PFSK-1 (cell line): Measurements from ENCODE around the gene ZGPAT.

ENCODE experiments used
- FOXP2 ChIP-seq: optimal IDR thresholded peaks from 2 replicates; pipeline ENCODE3; 2011; ENCODE audit warnings: borderline replicate concordance, control low read depth, inconsistent platforms; ENCODE audit not compliant: insufficient read depth; ENCODE audit errors: extremely low read length, extremely low read depth
- POLR2AphosphoS5 ChIP-seq: IDR thresholded peaks from 2 replicates; pipeline ENCODE4 v1.6.1; 2012; ENCODE audit warnings: low read depth, mild to moderate bottlenecking, control low read depth, low read length, moderate library complexity
- SIN3A ChIP-seq: IDR thresholded peaks from 2 replicates; pipeline ENCODE4 v1.6.1; 2012; ENCODE audit warnings: mild to moderate bottlenecking, low read length, moderate library complexity, borderline replicate concordance; ENCODE audit not compliant: insufficient read depth
- TAF1 ChIP-seq: IDR thresholded peaks from 2 replicates; pipeline ENCODE4 v1.6.1; 2012; ENCODE audit warnings: low read length, control low read depth, borderline replicate concordance; ENCODE audit not compliant: insufficient read depth
- TF ChIP-seq, protein P1 (sequence below), 2 experiments: IDR thresholded peaks; 2 replicates each; pipeline versions ENCODE4 v1.6.1 to v1.8.0; 2011 to 2012; ENCODE audit warnings: low read depth in 2 of 2, low read length in 2 of 2, control low read depth in 1 of 2, inconsistent platforms in 1 of 2, mild to moderate bottlenecking in 1 of 2, moderate library complexity in 1 of 2; ENCODE audit not compliant: insufficient read depth in 1 of 2

Gene ZGPAT

DNA sequence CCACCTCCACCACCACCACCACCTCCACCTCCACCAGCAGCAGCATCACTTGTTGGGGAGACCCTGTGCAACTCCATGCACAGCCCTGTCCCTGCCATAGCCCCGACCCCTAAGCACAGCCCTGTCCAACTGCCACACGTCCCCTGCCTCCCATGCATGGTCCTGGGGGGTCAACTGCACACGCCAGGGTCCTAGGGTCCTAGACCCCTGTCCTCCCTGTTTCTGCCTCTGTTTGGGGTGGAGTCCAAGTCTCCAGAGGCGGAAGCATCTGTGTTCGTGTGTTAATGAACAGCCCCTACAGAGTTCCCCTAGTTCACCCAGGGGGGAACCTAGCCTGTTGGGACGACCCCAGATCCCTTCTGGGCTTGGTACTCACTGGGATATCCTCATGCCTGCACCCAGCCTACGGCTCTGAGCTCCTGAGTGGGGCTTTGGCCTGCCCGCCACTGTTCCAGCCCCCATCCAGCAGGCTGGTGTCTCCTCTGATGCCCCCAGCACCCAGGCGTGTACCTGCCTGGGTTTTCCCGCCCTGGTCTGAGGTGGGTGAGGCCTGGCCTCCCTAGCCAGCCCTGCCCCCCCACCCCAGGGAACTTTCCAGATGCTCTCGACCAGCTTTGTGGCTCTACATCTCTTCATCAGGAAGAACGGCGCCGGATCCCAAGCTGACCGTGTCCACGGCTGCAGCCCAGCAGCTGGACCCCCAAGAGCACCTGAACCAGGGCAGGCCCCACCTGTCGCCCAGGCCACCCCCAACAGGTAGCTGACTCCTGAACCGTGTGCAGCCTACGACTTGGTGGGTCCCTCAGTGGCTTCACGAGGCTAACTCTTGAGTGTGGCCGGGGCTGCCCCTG lies 13.9 kb upstream of the ZGPAT start:
- TF ChIP-seq SIN3A: no peak
- no peak for TF ChIP-seq TAF1
- no peak for TF ChIP-seq POLR2AphosphoS5
- TF ChIP-seq, protein P1, sequence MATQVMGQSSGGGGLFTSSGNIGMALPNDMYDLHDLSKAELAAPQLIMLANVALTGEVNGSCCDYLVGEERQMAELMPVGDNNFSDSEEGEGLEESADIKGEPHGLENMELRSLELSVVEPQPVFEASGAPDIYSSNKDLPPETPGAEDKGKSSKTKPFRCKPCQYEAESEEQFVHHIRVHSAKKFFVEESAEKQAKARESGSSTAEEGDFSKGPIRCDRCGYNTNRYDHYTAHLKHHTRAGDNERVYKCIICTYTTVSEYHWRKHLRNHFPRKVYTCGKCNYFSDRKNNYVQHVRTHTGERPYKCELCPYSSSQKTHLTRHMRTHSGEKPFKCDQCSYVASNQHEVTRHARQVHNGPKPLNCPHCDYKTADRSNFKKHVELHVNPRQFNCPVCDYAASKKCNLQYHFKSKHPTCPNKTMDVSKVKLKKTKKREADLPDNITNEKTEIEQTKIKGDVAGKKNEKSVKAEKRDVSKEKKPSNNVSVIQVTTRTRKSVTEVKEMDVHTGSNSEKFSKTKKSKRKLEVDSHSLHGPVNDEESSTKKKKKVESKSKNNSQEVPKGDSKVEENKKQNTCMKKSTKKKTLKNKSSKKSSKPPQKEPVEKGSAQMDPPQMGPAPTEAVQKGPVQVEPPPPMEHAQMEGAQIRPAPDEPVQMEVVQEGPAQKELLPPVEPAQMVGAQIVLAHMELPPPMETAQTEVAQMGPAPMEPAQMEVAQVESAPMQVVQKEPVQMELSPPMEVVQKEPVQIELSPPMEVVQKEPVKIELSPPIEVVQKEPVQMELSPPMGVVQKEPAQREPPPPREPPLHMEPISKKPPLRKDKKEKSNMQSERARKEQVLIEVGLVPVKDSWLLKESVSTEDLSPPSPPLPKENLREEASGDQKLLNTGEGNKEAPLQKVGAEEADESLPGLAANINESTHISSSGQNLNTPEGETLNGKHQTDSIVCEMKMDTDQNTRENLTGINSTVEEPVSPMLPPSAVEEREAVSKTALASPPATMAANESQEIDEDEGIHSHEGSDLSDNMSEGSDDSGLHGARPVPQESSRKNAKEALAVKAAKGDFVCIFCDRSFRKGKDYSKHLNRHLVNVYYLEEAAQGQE (IDR thresholded peaks at IDR 0.05; ENCODE audit: insufficient read depth in 1 of 2, low read depth in 2 of 2, low read length in 2 of 2): no peak
- TF ChIP-seq FOXP2: no peak

DNA sequence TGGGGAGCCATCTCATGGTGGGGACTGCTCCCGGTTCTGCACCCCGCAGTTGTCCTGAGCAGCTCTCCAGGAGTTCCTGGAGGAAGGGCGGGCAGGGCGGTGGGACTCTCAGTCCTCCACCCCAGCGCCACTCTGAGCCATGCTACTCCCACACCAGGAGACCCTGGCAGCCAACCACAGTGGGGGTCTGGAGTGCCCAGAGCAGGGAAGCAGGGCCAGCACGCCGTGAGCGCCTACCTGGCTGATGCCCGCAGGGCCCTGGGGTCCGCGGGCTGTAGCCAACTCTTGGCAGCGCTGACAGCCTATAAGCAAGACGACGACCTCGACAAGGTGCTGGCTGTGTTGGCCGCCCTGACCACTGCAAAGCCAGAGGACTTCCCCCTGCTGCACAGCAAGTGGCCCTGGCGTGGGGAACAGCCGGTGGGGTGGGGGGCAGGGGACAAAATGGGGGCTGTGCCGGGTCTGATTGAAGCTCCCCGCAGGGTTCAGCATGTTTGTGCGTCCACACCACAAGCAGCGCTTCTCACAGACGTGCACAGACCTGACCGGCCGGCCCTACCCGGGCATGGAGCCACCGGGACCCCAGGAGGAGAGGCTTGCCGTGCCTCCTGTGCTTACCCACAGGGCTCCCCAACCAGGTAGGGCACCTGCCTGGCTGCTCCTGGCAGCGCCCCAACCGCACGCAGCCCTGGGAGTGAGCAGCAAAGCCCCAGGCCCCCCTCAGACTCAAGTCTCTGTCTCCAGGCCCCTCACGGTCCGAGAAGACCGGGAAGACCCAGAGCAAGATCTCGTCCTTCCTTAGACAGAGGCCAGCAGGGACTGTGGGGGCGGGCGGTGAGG lies 13.0 kb upstream of the ZGPAT start:
- TF ChIP-seq TAF1: no peak
- TF ChIP-seq POLR2AphosphoS5: 0 out of 2 replicates have a peak, but pooled peaks have one; percentile 17

DNA sequence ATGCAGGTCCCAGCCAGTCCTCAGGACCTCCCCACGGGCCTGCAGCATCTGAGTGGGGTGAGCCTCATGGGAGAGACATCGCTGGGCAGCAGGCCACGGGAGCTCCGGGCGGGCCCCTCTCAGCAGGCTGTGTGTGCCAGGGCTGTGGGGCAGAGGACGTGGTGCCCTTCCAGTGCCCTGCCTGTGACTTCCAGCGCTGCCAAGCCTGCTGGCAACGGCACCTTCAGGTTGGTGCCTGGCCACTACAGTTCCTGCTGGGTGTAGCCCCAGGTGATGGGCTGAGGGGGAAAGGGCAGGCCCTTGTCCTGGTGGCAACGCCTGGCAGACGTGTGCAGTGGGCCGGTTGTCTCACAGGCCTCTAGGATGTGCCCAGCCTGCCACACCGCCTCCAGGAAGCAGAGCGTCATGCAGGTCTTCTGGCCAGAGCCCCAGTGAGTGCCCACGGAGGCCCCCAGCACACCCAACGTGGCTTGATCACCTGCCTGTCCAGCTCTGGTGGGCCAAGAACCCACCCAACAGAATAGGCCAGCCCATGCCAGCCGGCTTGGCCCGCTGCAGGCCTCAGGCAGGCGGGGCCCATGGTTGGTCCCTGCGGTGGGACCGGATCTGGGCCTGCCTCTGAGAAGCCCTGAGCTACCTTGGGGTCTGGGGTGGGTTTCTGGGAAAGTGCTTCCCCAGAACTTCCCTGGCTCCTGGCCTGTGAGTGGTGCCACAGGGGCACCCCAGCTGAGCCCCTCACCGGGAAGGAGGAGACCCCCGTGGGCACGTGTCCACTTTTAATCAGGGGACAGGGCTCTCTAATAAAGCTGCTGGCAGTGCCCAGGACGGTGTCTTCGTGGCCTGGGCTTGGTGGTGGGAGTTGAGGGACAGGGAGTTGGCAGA lies 12.2 kb upstream of the ZGPAT start:
- TF ChIP-seq SIN3A (no peak; the same call in 1 of the 2 replicates), FOXP2 (no peak), TAF1 (no peak), POLR2AphosphoS5 (no peak)
- TF ChIP-seq, protein P1 (IDR thresholded peaks at IDR 0.05; ENCODE audit: insufficient read depth in 1 of 2, low read depth in 2 of 2, low read length in 2 of 2): no peak

DNA sequence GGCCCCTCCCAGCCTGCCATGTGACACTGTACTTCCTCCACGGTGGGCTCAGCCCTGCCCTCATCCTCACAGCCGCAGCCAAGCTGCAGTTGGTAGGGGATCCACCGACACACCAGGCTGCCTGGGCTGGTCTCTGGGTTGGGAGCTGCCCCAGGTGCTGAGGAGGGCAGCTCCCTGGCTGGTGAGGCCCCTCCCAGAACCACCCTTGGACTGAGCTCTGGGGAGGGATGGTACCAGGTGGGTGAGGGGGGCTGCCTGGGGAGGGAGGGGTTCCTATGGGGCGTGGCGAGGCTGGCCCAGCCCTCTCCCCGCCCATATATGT lies 11.6 kb upstream of the ZGPAT start:
- TF ChIP-seq, protein P1 (IDR thresholded peaks at IDR 0.05; ENCODE audit: insufficient read depth in 1 of 2, low read depth in 2 of 2, low read length in 2 of 2): 0 out of 4 replicates have a peak, but pooled peaks have one; percentile 11 to 45
- TF ChIP-seq POLR2AphosphoS5 (no peak), FOXP2 (no peak), TAF1 (no peak), SIN3A (no peak; the same call in 1 of the 2 replicates)

DNA sequence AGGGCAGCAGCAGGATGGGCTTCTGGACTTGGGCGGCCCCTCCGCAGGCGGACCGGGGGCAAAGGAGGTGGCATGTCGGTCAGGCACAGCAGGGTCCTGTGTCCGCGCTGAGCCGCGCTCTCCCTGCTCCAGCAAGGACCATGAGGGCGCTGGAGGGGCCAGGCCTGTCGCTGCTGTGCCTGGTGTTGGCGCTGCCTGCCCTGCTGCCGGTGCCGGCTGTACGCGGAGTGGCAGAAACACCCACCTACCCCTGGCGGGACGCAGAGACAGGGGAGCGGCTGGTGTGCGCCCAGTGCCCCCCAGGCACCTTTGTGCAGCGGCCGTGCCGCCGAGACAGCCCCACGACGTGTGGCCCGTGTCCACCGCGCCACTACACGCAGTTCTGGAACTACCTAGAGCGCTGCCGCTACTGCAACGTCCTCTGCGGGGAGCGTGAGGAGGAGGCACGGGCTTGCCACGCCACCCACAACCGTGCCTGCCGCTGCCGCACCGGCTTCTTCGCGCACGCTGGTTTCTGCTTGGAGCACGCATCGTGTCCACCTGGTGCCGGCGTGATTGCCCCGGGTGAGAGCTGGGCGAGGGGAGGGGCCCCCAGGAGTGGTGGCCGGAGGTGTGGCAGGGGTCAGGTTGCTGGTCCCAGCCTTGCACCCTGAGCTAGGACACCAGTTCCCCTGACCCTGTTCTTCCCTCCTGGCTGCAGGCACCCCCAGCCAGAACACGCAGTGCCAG lies 11.0 kb upstream of the ZGPAT start, which contains the start of gene TNFRSF6B:
TNFRSF6B (plus strand) TSS at position 25 of the 729 bp plus-strand sequence; CDS start at position 141, 116 bp downstream.
- TF ChIP-seq POLR2AphosphoS5 (no peak; the same call in 1 of the 2 replicates), TAF1 (no peak), FOXP2 (no peak), SIN3A (no peak)
- TF ChIP-seq, protein P1 (IDR thresholded peaks at IDR 0.05; ENCODE audit: insufficient read depth in 1 of 2, low read depth in 2 of 2, low read length in 2 of 2): no peak
